A673 (cell line): ENCODE data around the gene BMERB1.

Source experiments
- CTCF ChIP-seq: fragments of 300-800, 200-600 bp; sonication (generic); conservative IDR thresholded peaks from 2 replicates; pipeline ENCODE4 v1.5.1; 2017; ENCODE audit warnings: low read depth, mild to moderate bottlenecking, antibody characterized with exemption, low read length, moderate library complexity, mixed read lengths
- EZH2 ChIP-seq: fragments of 200-600 bp; sonication (generic); IDR thresholded peaks from 2 replicates; pipeline ENCODE4 v1.6.1; 2017; ENCODE audit warnings: borderline replicate concordance, low read depth, mild to moderate bottlenecking, mixed read lengths, antibody characterized with exemption, low read length; ENCODE audit not compliant: poor library complexity, severe bottlenecking

- TF ChIP-seq CTCF (peak; percentile 46; the same call in 1 of the 2 replicates), EZH2 (no peak)
Measured at GRCh38 chr16:15466886-15467781, 32.7 kb downstream of the BMERB1 start.
